Liver (tissue), 3 donors: ENCODE measurements around the gene FRAS1.

ENCODE experiments used
- CTCF ChIP-seq: fragments of 150-350 bp; IDR thresholded peaks from 2 replicates; pipeline ENCODE4 v1.5.1; 2017; ENCODE audit warnings: improper control_type of control experiment, low read depth, low read length; ENCODE audit not compliant: missing input control
- MAX ChIP-seq: IDR thresholded peaks from 2 replicates; pipeline ENCODE4 v1.6.1; 2016; ENCODE audit warnings: antibody characterized with exemption
- SP1 ChIP-seq: IDR thresholded peaks from 2 replicates; pipeline ENCODE4 v1.6.1; 2018; ENCODE audit warnings: antibody characterized with exemption, mild to moderate bottlenecking
- TAF1 ChIP-seq: conservative IDR thresholded peaks from 2 replicates; pipeline ENCODE4 v1.6.1; 2016; ENCODE audit warnings: antibody characterized with exemption, mild to moderate bottlenecking
- YY1 ChIP-seq: IDR thresholded peaks from 2 replicates; pipeline ENCODE4 v1.6.1; 2016; ENCODE audit warnings: antibody characterized with exemption, mild to moderate bottlenecking
- donor health status: healthy.
- donor health status: healthy.

- no peak for TF ChIP-seq CTCF
- TF ChIP-seq SP1 = no peak
- TF ChIP-seq YY1 = no peak
- TF ChIP-seq MAX = no peak
- TF ChIP-seq TAF1 = no peak
These were observed 4.9 kb downstream of the FRAS1 start for GRCh38 chr4:78061939-78062570.
